ENCODE results near the gene SUPT20HL2. TPM values are rescaled to one million over a fixed set of nuclear protein-coding genes. Genes with fewer than 3 reads are reported as not detected.
A peak's percentile ranks its signal among the peaks of the same experiment; 100 is the strongest.
"Not testable (repeated sequence)": the region's sequence is repeated elsewhere in the genome, so short reads cannot be mapped to it uniquely, and the experiment has no call there.

Gene SUPT20HL2
- total RNA-seq, 1 experiment from 2014 or later = not detected

GRCh38 chrX:24317567-24317966 is 3.7 kb upstream of the SUPT20HL2 start:
- Mint-ChIP-seq H3K4me1 (peaks cover 3% of the 10 kb centered on the region; the same call in 1 of the 2 replicates), H3K27me3 (ENCODE audit: low read depth) (no peaks in the 10 kb centered on the region), H3K36me3 (no peaks in the 10 kb centered on the region), H3K4me3 (no peak overlapping the region), H3K9me3 (no peaks in the 10 kb centered on the region), H3K27ac (no peak overlapping the region)
- POLR2A ChIA-PET = no interaction called here
- ATAC-seq (no peak), DNase-seq (ENCODE audit: low spot score) (no peak)
- TF ChIP-seq USF1 (CRISPR knock-in tag; IDR thresholded peaks at IDR 0.05) (no peak), ELF4 (CRISPR knock-in tag; IDR thresholded peaks at IDR 0.05; ENCODE audit: low read depth) (no peak), ZNF396 (CRISPR knock-in tag; IDR thresholded peaks at IDR 0.05; ENCODE audit: borderline replicate concordance) (no peak), TEAD4 (CRISPR knock-in tag; IDR thresholded peaks at IDR 0.05) (no peak), FOXK1 (CRISPR knock-in tag; IDR thresholded peaks at IDR 0.05) (no peak), SMAD4 (CRISPR knock-in tag; IDR thresholded peaks at IDR 0.05) (no peak), ZNF671 (CRISPR knock-in tag; IDR thresholded peaks at IDR 0.05) (no peak), SOX15 (CRISPR knock-in tag; IDR thresholded peaks at IDR 0.05) (no peak), JUN (CRISPR knock-in tag; IDR thresholded peaks at IDR 0.05) (no peak), IRF2 (CRISPR knock-in tag; IDR thresholded peaks at IDR 0.05; ENCODE audit: borderline replicate concordance, low read depth) (no peak)
- CTCF ChIA-PET = interaction anchor here (0.8 to 1.3 kb wide), 3 partner anchors 11 to 58 kb away, joined by 5 read pairs; no protein-coding TSS in a partner anchor

- DNase-seq (ENCODE audit: low spot score) (no peak), ATAC-seq (no peak)
- no peaks in the 10 kb centered on the region for H3K36me3 Mint-ChIP-seq
- POLR2A ChIA-PET = no interaction called here
- TF ChIP-seq MAX (CRISPR knock-in tag; IDR thresholded peaks at IDR 0.05) (no peak), NR3C1 (CRISPR knock-in tag; conservative IDR thresholded peaks at IDR 0.05; ENCODE audit: low read depth) (no peak), OVOL2 (CRISPR knock-in tag; IDR thresholded peaks at IDR 0.05; ENCODE audit: borderline replicate concordance) (no peak)
- H3K4me1 Mint-ChIP-seq = peaks cover 9% of the 10 kb centered on the region
- H3K27me3 Mint-ChIP-seq (ENCODE audit: low read depth) = no peaks in the 10 kb centered on the region
- CTCF ChIA-PET = interaction anchor here (1.9 kb wide), 1 partner anchor 22 kb away, joined by 4 read pairs; no protein-coding TSS in a partner anchor
- H3K4me3 Mint-ChIP-seq = no peak overlapping the region
- H3K27ac Mint-ChIP-seq = no peak overlapping the region
- H3K9me3 Mint-ChIP-seq = no peaks in the 10 kb centered on the region
These were observed 2.2 kb upstream of the SUPT20HL2 start for GRCh38 chrX:24316111-24316510.

GRCh38 chrX:24312249-24312607 is 1.6 kb downstream of the SUPT20HL2 start:
- H3K4me1 Mint-ChIP-seq = peaks cover 21% of the 10 kb centered on the region
- H3K27ac Mint-ChIP-seq; H3K27me3 Mint-ChIP-seq (ENCODE audit: low read depth); DNase-seq (ENCODE audit: low spot score); ATAC-seq; H3K36me3 Mint-ChIP-seq; H3K4me3 Mint-ChIP-seq; H3K9me3 Mint-ChIP-seq: not testable (repeated sequence)
- POLR2A ChIA-PET = interaction anchor here (0.7 kb wide), 1 partner anchor 19 kb away, joined by 3 read pairs; no protein-coding TSS in a partner anchor
- CTCF ChIA-PET = interaction anchor here (1.4 kb wide), 1 partner anchor 17 kb away, joined by 7 read pairs; no protein-coding TSS in a partner anchor

DNA sequence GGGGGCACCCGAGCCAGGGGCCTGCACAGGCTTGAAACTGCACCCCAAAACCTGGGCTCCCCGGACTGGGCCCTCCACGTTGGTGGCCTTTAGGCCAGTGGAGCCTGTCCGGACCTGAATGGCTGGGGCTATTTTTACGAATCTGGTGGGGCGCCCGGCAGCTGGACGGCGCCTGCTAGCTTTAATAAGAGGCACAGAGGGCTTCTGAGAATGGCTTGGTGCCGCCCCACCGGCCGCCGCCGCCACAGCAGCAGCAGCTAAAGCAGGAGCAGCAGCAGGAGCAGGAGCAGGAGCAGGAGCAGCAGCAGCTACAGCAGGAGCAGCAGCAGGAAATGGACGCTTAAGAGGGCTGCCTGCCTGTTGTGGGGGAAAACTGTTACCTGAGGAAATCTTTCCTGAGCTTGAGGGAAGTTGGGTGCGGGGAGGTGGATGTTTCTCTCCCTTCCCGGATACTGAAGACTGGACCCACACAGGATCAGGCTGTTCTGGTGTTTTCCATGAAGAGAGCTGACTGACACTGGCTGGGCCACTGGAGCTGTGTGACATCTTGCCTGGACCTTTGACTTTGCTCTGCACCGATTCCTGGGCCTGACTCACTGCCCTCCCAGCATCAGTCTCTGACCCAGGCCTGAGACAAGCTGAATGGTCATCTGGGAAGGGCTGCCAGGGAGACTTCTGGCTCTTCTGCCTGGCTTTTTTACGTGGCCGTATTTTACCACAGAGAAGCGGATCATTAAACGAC is 2.2 kb downstream of the SUPT20HL2 start:
- POLR2A ChIA-PET = interaction anchor here (0.7 kb wide), 1 partner anchor 19 kb away, joined by 3 read pairs; no protein-coding TSS in a partner anchor
- not testable (repeated sequence) for H3K27ac Mint-ChIP-seq; H3K27me3 Mint-ChIP-seq (ENCODE audit: low read depth); H3K9me3 Mint-ChIP-seq; H3K4me3 Mint-ChIP-seq; H3K36me3 Mint-ChIP-seq
- peaks cover 21% of the 10 kb centered on the region for H3K4me1 Mint-ChIP-seq
- CTCF ChIA-PET = interaction anchor here (0.5 to 1.4 kb wide), 4 partner anchors 16 to 224 kb away, joined by 3 to 7 read pairs (median 4); no protein-coding TSS in a partner anchor
- peak; percentile 73 for ATAC-seq
- DNase-seq (ENCODE audit: low spot score) = peak; percentile 25

- 0 out of 2 replicates have a peak overlapping the region, but pooled peaks have one; percentile 27 for H3K27ac Mint-ChIP-seq
These were observed 3.0 kb downstream of the SUPT20HL2 start for GRCh38 chrX:24310916-24311315.

More at GRCh38 chrX:24310916-24311315, 3.0 kb downstream of the SUPT20HL2 start:
- peak; percentile 69 for ATAC-seq
- H3K27me3 Mint-ChIP-seq (ENCODE audit: low read depth); H3K9me3 Mint-ChIP-seq; H3K4me3 Mint-ChIP-seq; POLR2A ChIA-PET; H3K36me3 Mint-ChIP-seq: not testable (repeated sequence)
- peak; percentile 21 for DNase-seq (ENCODE audit: low spot score)
- TF ChIP-seq ZNF423 (CRISPR knock-in tag; IDR thresholded peaks at IDR 0.05) = peak; percentile 22; the same call in 1 of the 2 replicates
- peaks cover 21% of the 10 kb centered on the region for H3K4me1 Mint-ChIP-seq
- CTCF ChIA-PET = interaction anchor here (0.5 to 1.2 kb wide), 3 partner anchors 16 to 223 kb away, joined by 3 to 4 read pairs (median 4); no protein-coding TSS in a partner anchor

Data from WTC11 (cell line).